Measurements from ENCODE around the gene TRAPPC10. TPM values are rescaled to one million over a fixed set of nuclear protein-coding genes. Genes with fewer than 3 reads are reported as not detected.

TRAPPC10 gene
- total RNA-seq, 4 donors from 2014 or later = 17.8 to 58.1 (median 32.4) TPM

GRCh38 chr21:44066116-44066515, 54.0 kb downstream of the TRAPPC10 start:
- Histone ChIP-seq H3K9me3 (no peaks in the 10 kb centered on the region), H3K36me3 (peaks cover 0 to 82% of the 10 kb centered on the region in 2 donors), H3K27me3 (no peaks in the 10 kb centered on the region), H3K4me3 (no peak overlapping the region), H3K27ac (no peak overlapping the region), H3K4me1 (no peaks in the 10 kb centered on the region)
- 89 to 95% methylated on average over 4 to 10 of the region's 10 CpGs for WGBS, 2 donors (ENCODE audit: low coverage in 1 of 2)
- no peak for ATAC-seq
- TF ChIP-seq POLR2A (IDR thresholded peaks at IDR 0.05) (no peak), EP300 (IDR thresholded peaks at IDR 0.05) (no peak), CTCF (IDR thresholded peaks at IDR 0.05) (no peak), POLR2AphosphoS5 (IDR thresholded peaks at IDR 0.05) (no peak)

- H3K36me3 ChIP-seq = peaks cover 0 to 81% of the 10 kb centered on the region in 2 donors
Measured at GRCh38 chr21:44067011-44067839, 55.1 kb downstream of the TRAPPC10 start.

GRCh38 chr21:44070391-44070790, 58.3 kb downstream of the TRAPPC10 start:
- Histone ChIP-seq H3K27me3 (no peaks in the 10 kb centered on the region), H3K4me3 (no peak overlapping the region), H3K27ac (no peak overlapping the region), H3K4me1 (no peaks in the 10 kb centered on the region), H3K36me3 (peaks cover 0 to 81% of the 10 kb centered on the region in 2 donors), H3K9me3 (no peaks in the 10 kb centered on the region)
- 75 to 90% methylated on average over 3 to 5 of the region's 7 CpGs for WGBS, 2 donors (ENCODE audit: low coverage in 1 of 2)
- ATAC-seq = no peak
- no peak for TF ChIP-seq POLR2A (IDR thresholded peaks at IDR 0.05)
- TF ChIP-seq CTCF (IDR thresholded peaks at IDR 0.05) = no peak
- TF ChIP-seq POLR2AphosphoS5 (IDR thresholded peaks at IDR 0.05) = no peak

More at GRCh38 chr21:44067011-44067839, 55.1 kb downstream of the TRAPPC10 start:
- TF ChIP-seq POLR2A (IDR thresholded peaks at IDR 0.05) = no peak
- TF ChIP-seq CTCF (IDR thresholded peaks at IDR 0.05) = no peak
- TF ChIP-seq EP300 (IDR thresholded peaks at IDR 0.05) = no peak
- no peak for TF ChIP-seq POLR2AphosphoS5 (IDR thresholded peaks at IDR 0.05)
- Histone ChIP-seq H3K27ac (no peak overlapping the region), H3K4me3 (no peak overlapping the region), H3K27me3 (no peaks in the 10 kb centered on the region), H3K9me3 (no peaks in the 10 kb centered on the region), H3K4me1 (no peaks in the 10 kb centered on the region)
- WGBS, 2 donors (ENCODE audit: low coverage in 1 of 2) = 73 to 81% methylated on average over 7 to 11 of the region's 15 CpGs
- ATAC-seq = no peak

- no peak overlapping the region for H3K27ac ChIP-seq
- no peak for ATAC-seq
- no peak for TF ChIP-seq CTCF (IDR thresholded peaks at IDR 0.05)
- TF ChIP-seq POLR2A (IDR thresholded peaks at IDR 0.05) = no peak
- TF ChIP-seq EP300 (IDR thresholded peaks at IDR 0.05) = no peak
- TF ChIP-seq POLR2AphosphoS5 (IDR thresholded peaks at IDR 0.05) = no peak
- H3K9me3 ChIP-seq = no peaks in the 10 kb centered on the region
- H3K4me3 ChIP-seq = no peak overlapping the region
- H3K4me1 ChIP-seq = no peaks in the 10 kb centered on the region
- H3K27me3 ChIP-seq = no peaks in the 10 kb centered on the region
- peaks cover 0 to 83% of the 10 kb centered on the region in 2 donors for H3K36me3 ChIP-seq
- WGBS, 2 donors (ENCODE audit: low coverage in 1 of 2) = 76 to 92% methylated on average over 8 to 13 of the region's 15 CpGs
Measured at GRCh38 chr21:44071359-44072104, 59.4 kb downstream of the TRAPPC10 start.
